DMS114 treated with DMSO at 0.1 percent for 48 hours (cell line): ENCODE results near the gene C1orf105.

Experiments
- DNase-seq: peaks from one replicate; lab custom pipeline; 2025; ENCODE audit not compliant: unreplicated experiment; lab: John Stamatoyannopoulos, UW

C1orf105 gene

GRCh38 chr1:172456344-172456769, 35.9 kb downstream of the C1orf105 start:
- DNase-seq, result no peak

DNA sequence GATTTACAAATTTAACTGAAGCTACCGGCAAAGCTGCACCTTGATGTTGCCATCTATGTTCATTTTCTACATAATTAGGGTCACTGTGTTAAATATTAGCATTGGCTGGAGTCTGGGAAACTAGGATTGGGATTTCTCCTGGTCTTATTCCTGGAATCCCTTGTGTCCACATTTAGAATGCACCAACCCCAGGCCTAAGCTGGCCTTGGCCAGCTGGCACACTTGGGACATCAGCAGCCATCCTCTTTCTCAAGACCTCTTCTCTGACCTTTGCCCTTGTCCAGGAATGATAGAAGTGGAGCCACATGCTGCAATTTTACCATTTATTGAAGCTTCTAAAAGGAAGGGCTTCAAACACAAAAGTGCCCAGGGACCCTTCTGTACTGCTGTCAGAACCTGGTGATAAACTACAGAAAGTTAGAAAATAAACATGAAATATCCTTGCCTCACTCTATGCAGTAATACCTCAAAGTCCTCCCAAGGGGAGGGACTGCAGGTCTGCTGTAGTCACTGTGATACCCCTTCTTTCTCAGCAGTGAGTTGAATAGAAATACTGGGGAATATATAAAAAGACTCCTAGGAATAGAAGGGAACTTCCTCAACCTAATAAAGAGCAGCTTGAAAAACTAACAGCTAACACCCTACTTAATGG, 37.1 kb downstream of the C1orf105 start:
- no peak for DNase-seq

DNA sequence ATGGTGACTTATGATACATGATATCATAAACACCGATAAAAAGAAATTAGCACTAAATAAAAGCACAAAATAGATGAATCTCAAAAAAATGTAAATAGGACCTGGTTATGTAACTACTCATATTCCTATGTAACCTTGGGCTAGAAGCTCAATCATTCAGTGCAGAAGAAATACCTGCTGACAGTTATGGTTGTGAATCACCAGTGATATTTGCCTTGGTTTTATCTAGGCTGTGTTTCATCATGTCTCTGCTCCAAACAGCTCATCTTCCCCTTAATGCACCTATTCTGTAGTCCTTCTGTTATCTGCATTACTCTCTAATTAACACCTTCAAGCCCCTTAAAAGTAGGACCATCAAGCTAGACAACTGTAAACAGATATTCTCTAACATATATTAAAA, 39.7 kb downstream of the C1orf105 start:
- no peak for DNase-seq

DNA sequence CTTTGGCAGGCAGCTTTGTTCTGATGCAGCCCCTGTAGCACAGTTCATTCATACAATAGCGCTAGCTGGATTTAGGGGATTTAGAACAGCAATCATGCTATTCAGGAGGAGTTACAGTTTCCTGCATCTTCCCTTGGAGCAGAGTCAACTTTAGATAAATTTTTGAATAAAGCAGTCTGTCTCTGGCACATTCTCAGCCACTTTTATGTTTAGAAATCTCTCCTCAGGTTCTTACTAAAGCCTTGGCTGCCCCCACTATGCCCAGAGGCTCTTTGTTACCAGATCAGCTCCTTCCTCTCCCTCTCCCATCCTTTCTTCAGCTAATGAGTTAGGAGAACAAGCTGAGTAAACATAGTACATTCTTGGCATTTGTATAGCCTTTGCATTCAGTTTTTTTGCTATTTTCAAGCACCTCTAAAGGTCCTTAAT, 40.4 kb downstream of the C1orf105 start:
- DNase-seq, result no peak

DNA sequence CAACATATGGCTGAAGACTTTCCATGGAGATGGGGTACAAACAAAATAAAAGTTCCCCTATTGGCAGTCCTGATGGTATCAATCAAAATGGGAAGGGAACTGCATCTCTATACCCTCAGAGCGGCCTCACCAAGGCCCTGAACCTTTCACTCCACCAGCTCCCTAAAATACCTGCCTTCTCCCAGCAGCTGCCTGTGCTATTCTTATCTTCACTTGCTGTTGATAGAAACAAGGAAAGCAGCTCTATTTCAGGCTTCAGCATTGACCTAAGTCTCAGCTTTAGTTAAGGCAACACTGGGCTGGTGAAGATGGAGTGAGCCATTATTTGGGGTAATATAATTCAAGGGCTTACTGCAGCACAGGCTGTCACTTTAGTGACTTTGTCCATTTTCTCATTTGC, 45.1 kb downstream of the C1orf105 start:
- no peak for DNase-seq

DNA sequence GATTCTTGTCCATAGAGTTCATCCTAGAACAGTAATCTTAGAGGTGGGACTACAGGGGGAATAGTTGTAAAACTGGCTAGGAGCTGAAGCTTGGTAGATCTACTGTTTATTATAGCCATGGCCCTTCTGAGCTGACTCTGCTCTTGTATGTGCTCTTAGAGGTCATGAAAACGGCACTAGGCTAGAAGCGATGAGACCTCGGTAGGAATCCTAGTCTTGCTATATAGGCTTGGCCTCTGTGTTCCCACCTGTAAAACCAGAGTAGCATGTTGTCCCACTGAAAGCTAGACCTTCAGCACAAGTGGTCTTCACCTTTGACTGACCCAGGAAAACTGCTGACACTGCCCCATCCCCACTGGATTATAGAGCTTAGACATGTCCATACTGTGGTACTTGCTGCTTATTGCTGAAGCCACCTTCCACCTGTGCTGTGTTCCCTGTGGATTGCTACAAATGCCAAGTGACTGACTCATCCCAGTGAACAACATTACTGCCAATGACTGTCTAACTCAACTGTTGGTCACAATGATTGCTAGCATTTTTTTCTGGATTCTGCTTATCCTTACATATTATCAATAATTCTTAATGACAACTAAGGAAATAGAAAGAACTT, 46.4 kb downstream of the C1orf105 start:
- DNase-seq, result no peak

GRCh38 chr1:172467446-172467845, 47.0 kb downstream of the C1orf105 start:
- no peak for DNase-seq

DNA sequence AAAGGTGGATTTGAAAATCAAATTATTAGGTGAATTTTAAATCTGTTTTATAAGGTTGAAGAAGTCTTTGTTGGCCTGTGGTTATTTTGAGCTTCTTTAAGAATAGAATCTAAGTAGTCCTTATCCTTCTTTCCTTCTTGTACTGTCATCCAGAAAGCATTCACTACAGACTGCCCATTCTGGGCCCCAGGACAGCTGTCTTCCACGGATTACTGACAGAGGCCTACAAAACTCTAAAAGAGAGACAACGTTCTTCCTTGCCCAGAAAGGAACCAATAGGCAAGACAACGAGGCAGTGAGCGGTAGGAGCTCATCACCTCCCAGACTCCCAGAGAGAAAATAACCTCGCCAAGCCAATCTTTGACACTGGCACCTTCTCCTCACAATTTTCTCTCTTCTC, 47.8 kb downstream of the C1orf105 start:
- no peak for DNase-seq

- DNase-seq, result no peak
These were observed 49.2 kb downstream of the C1orf105 start for GRCh38 chr1:172469717-172470116.

- no peak for DNase-seq
These were observed 49.7 kb downstream of the C1orf105 start for GRCh38 chr1:172470149-172470548.

GRCh38 chr1:172471666-172472065, 51.2 kb downstream of the C1orf105 start:
- DNase-seq, result no peak

DNA sequence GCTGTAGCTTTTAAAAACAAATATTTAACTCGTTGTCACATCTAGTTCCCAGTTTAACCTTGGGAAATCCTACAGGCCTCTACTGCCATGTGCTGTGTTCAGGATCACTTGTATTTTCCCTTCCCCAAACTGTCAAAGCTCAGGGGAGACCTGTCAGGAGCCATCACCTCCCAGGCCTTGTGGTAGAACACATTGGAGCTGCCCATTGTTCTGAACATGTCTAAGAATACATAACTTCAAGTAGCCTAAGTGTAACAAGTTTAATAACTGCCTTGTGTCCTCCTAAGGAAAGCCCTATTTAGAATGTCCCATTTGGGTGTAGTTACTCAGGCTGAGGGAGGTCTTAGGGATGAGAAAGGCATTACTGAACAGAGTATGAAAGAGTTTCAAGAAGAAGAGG, 52.0 kb downstream of the C1orf105 start:
- DNase-seq, result no peak

GRCh38 chr1:172473302-172473701, 52.8 kb downstream of the C1orf105 start:
- DNase-seq, result no peak

GRCh38 chr1:172473842-172474241, 53.4 kb downstream of the C1orf105 start:
- DNase-seq, result no peak

- no peak for DNase-seq
These were observed 55.8 kb downstream of the C1orf105 start for GRCh38 chr1:172476218-172476811.

DNA sequence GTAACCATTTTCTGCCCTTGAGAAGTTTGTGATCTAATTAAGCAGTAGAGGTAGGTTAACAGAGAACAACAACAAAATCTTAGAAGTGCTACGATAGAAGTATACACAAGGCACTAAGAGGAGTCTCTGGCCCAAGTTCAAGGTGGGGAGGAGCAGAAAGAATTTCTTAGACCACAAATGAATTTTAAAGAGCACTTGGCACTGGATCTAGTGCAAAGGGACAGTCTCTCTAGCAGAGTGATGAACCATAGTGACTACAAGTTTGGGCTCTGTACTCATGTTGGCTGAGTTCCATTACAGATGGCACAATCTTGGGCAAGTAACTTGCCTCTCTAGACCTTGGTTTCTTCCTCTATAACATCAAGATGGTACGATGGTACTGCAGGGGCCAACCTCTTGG, 56.7 kb downstream of the C1orf105 start:
- no peak for DNase-seq

DNA sequence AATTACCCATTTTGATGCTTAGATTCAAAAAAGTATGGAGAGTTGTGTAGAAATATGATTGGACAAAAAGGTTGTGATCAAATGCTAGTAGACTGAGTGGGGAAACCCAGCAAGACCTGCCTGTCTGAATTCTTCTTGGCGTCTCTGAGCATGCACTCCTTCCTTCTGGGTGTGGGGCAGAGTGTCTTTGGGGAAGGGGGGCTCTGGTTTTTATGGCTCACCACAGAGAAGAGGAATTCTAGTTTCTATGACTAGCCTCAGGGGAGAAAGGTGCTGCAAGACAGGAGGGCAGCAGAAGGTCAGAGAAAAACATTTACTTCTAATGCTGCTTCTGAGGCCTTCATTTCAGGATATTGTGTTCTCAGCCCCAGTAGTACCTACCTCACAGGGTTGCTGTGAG, 57.3 kb downstream of the C1orf105 start:
- DNase-seq, result no peak

DNA sequence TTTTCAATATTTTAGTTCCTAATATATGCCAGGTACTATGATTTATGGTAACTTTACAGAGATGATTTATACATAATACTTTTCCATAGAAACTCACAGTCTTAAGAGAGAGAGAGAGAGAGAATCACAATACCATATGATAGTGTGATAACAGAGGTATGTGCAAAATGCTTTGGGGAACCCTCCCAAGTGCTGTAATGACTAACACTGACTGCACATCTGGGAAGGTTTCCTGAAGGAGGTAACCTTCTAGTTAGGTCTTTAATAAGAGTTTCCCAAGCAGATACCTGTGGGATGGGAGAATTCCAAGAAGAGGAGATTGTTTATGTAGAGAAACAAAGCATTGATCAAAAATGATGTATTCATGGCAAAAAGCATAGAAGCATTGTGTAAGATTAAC, 58.0 kb downstream of the C1orf105 start:
- no peak for DNase-seq

DNA sequence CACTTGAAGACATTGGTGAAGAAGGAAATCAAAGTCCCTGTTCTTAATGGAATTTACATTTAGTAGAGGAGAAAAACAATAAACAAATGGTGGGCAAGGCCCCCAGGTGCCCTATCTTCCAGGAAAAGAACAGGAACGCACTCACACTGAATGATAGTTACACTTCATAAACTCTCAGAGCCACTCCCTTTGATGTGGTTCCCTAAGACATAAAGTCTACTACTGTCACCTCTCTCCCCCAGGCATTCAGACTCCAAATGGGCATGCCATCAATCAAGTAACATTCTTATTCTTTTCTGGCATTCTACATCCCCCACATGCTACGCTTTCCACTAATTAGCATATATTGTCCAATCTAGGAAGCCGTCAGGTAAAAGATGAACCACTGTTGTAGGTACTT, 59.9 kb downstream of the C1orf105 start:
- DNase-seq, result no peak

- DNase-seq, result no peak
These were observed 61.6 kb downstream of the C1orf105 start for GRCh38 chr1:172482044-172482443.

DNA sequence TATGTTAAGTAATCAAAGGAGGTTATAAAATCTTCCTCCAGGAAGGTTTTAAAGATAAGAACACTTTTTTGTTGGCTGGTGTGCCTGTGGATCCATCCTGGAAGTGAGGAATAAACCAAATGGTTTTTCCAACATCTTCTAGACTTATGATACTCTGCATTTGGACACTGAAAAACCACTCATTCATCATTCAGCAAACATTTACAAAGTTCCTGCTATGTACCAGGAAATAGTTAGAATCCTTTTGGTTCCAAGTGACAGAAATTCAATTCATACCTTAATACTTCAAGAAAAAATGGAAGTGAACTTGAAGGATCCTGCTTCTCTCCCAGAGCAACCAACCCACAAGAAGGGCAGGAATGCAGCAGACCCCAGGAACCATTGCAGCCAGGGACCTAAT, 63.0 kb downstream of the C1orf105 start:
- no peak for DNase-seq

GRCh38 chr1:172484252-172484651, 63.8 kb downstream of the C1orf105 start:
- DNase-seq, result no peak

- no peak for DNase-seq
These were observed 65.1 kb downstream of the C1orf105 start for GRCh38 chr1:172485626-172486025.
